Measurements from ENCODE around the gene KRTAP4-2.
"Not testable (repeated sequence)": the region's sequence is repeated elsewhere in the genome, so short reads cannot be mapped to it uniquely, and the experiment has no call there.

Gene KRTAP4-2

GRCh38 chr17:41177727-41178271, at the start of gene KRTAP4-2:
TSS of gene KRTAP4-2 (minus strand) at chr17:41178221. CDS start at chr17:41178164, 57 bp downstream.
- H3K4me3 ChIP-seq (ENCODE audit: low read length): no peak within 1 kb of the TSS
- TF ChIP-seq ZNF274 (IDR thresholded peaks at IDR 0.05; ENCODE audit: low read depth, low read length): no peak

- not testable (repeated sequence) for H3K4me3 ChIP-seq (ENCODE audit: low read length)
Observed at GRCh38 chr17:41226598-41227095, 48.6 kb upstream of the KRTAP4-2 start, which contains the start of gene KRTAP9-2. TSS of gene KRTAP9-2 (plus strand) at chr17:41226648. CDS start at chr17:41226655, 7 bp downstream.

GRCh38 chr17:41226051-41226450, 48.0 kb upstream of the KRTAP4-2 start:
- TF ChIP-seq ZNF274 (IDR thresholded peaks at IDR 0.05; ENCODE audit: low read depth, low read length): no peak
- H3K4me3 ChIP-seq (ENCODE audit: low read length): no peak overlapping the region

- no peak overlapping the region for H3K4me3 ChIP-seq (ENCODE audit: low read length)
- no peak for TF ChIP-seq ZNF274 (IDR thresholded peaks at IDR 0.05; ENCODE audit: low read depth, low read length)
Observed at GRCh38 chr17:41223821-41224220, 45.8 kb upstream of the KRTAP4-2 start.

GRCh38 chr17:41215681-41216080, 37.7 kb upstream of the KRTAP4-2 start:
- no peak for TF ChIP-seq ZNF274 (IDR thresholded peaks at IDR 0.05; ENCODE audit: low read depth, low read length)
- no peak overlapping the region for H3K4me3 ChIP-seq (ENCODE audit: low read length)

GRCh38 chr17:41212524-41213169, 34.6 kb upstream of the KRTAP4-2 start:
- H3K4me3 ChIP-seq (ENCODE audit: low read length): no peak overlapping the region
- no peak for TF ChIP-seq ZNF274 (IDR thresholded peaks at IDR 0.05; ENCODE audit: low read depth, low read length)

- no peak overlapping the region for H3K4me3 ChIP-seq (ENCODE audit: low read length)
- no peak for TF ChIP-seq ZNF274 (IDR thresholded peaks at IDR 0.05; ENCODE audit: low read depth, low read length)
Observed at GRCh38 chr17:41211845-41212466, 33.9 kb upstream of the KRTAP4-2 start.

GRCh38 chr17:41199421-41200078, 21.5 kb upstream of the KRTAP4-2 start:
- no peak for TF ChIP-seq ZNF274 (IDR thresholded peaks at IDR 0.05; ENCODE audit: low read depth, low read length)
- H3K4me3 ChIP-seq (ENCODE audit: low read length): no peak overlapping the region

GRCh38 chr17:41196068-41196467, 18.0 kb upstream of the KRTAP4-2 start:
- no peak overlapping the region for H3K4me3 ChIP-seq (ENCODE audit: low read length)
- no peak for TF ChIP-seq ZNF274 (IDR thresholded peaks at IDR 0.05; ENCODE audit: low read depth, low read length)

- TF ChIP-seq ZNF274 (IDR thresholded peaks at IDR 0.05; ENCODE audit: low read depth, low read length): no peak
- no peak overlapping the region for H3K4me3 ChIP-seq (ENCODE audit: low read length)
Observed at GRCh38 chr17:41190328-41190727, 12.3 kb upstream of the KRTAP4-2 start.

GRCh38 chr17:41189837-41190318, 11.9 kb upstream of the KRTAP4-2 start, which contains the start of gene KRTAP9-1:
TSS of gene KRTAP9-1 (plus strand) at chr17:41189887. CDS start at chr17:41189887, 0 bp downstream.
- H3K4me3 ChIP-seq (ENCODE audit: low read length): not testable (repeated sequence)

- TF ChIP-seq ZNF274 (IDR thresholded peaks at IDR 0.05; ENCODE audit: low read depth, low read length): no peak
- no peak overlapping the region for H3K4me3 ChIP-seq (ENCODE audit: low read length)
Observed at GRCh38 chr17:41186872-41187271, 8.9 kb upstream of the KRTAP4-2 start.

GRCh38 chr17:41185001-41185400, 7.0 kb upstream of the KRTAP4-2 start:
- H3K4me3 ChIP-seq (ENCODE audit: low read length): no peak overlapping the region
- no peak for TF ChIP-seq ZNF274 (IDR thresholded peaks at IDR 0.05; ENCODE audit: low read depth, low read length)

- H3K4me3 ChIP-seq (ENCODE audit: low read length): no peak within 1 kb of the TSS
- no peak for TF ChIP-seq ZNF274 (IDR thresholded peaks at IDR 0.05; ENCODE audit: low read depth, low read length)
Observed at GRCh38 chr17:41184480-41184961, 6.5 kb upstream of the KRTAP4-2 start, which contains the start of gene KRTAP4-1. TSS of gene KRTAP4-1 (minus strand) at chr17:41184911. CDS start at chr17:41184854, 57 bp downstream.
